D721Med (cell line): ENCODE data around the gene SSH2.

Source experiments
- DNase-seq: peaks from one replicate; pipeline ENCODE4 v3.0.0; 2011; ENCODE audit warnings: low spot score; ENCODE audit not compliant: insufficient read length
- FAIRE-seq: peaks from 2 replicates; lab custom pipeline; 2011; peaks lifted over from hg19 to GRCh38; lab: Jason Lieb, UNC
- CTCF ChIP-seq: IDR thresholded peaks from 2 replicates; pipeline ENCODE4 v1.5.1; 2012; ENCODE audit warnings: mild to moderate bottlenecking, control low read depth; ENCODE audit not compliant: insufficient read depth; ENCODE audit errors: missing control alignments

Gene SSH2

GRCh38 chr17:29929533-29930408 lies at the start of gene SSH2:
SSH2 (minus strand) TSS chr17:29930228; CDS start chr17:29930000, 228 bp downstream.
- FAIRE-seq, result no peak

GRCh38 chr17:29977836-29978235 lies 47.8 kb upstream of the SSH2 start:
- no peak for DNase-seq
- FAIRE-seq, result no peak
- TF ChIP-seq CTCF, result no peak

More at GRCh38 chr17:29929533-29930408, at the start of gene SSH2:
- DNase-seq, result no peak
- peak; percentile 3 for TF ChIP-seq CTCF

- DNase-seq (no peak), FAIRE-seq (no peak)
- no peak for TF ChIP-seq CTCF
Observed at GRCh38 chr17:29973005-29973404, 43.0 kb upstream of the SSH2 start.

- DNase-seq, result no peak
- FAIRE-seq, result no peak
- no peak for TF ChIP-seq CTCF
Observed at GRCh38 chr17:29972277-29972676, 42.2 kb upstream of the SSH2 start.

- no peak for TF ChIP-seq CTCF
- no peak for DNase-seq
- no peak for FAIRE-seq
Observed at GRCh38 chr17:29968271-29968670, 38.2 kb upstream of the SSH2 start.

- no peak for TF ChIP-seq CTCF
- no peak for DNase-seq
- FAIRE-seq, result no peak
Observed at GRCh38 chr17:29962656-29963055, 32.6 kb upstream of the SSH2 start.

GRCh38 chr17:29959658-29960337 lies 29.8 kb upstream of the SSH2 start:
- FAIRE-seq (no peak), DNase-seq (no peak)
- TF ChIP-seq CTCF, result no peak
